Vagina (tissue), 2 donors: Measurements from ENCODE around the gene GPR158. TPM values are rescaled to one million over a fixed set of nuclear protein-coding genes. Genes with fewer than 3 reads are reported as not detected.

Experiments
- DNase-seq, 2 donors: peaks; one replicate each; pipeline ENCODE4 v3.0.0-alpha.2; 2017; ENCODE audit errors: extremely low spot score in 2 of 2
- H3K27ac ChIP-seq: fragments of 200-600 bp; sonication (generic); one replicate; pipeline ENCODE4 v1.5.1; 2019
- H3K27me3 ChIP-seq: fragments of 200-600 bp; sonication (generic); one replicate; pipeline ENCODE4 v1.5.1; 2019
- H3K36me3 ChIP-seq, 2 donors: fragments of 200-600 bp; sonication (generic); one replicate each; pipeline ENCODE4 v1.5.1; 2017 to 2019
- H3K4me1 ChIP-seq: fragments of 200-600 bp; sonication (generic); one replicate; pipeline ENCODE4 v1.5.1; 2019
- H3K4me3 ChIP-seq, 2 donors: fragments of 200-600 bp; sonication (generic); 1 replicate in 1 of 2; 2 replicates in 1 of 2; pipeline ENCODE4 v1.5.1; 2016 to 2019
- H3K9me3 ChIP-seq: fragments of 200-600 bp; sonication (generic); one replicate; pipeline ENCODE4 v1.5.1; 2019
- POLR2A ChIP-seq, 2 donors: fragments of 450-650 bp; IDR thresholded peaks; one replicate each; pipeline ENCODE4 v1.6.1; 2017; ENCODE audit warnings: antibody characterized with exemption in 2 of 2, mild to moderate bottlenecking in 2 of 2, moderate library complexity in 2 of 2
- POLR2AphosphoS5 ChIP-seq, 2 donors: sonication (generic); formaldehyde crosslinking; IDR thresholded peaks; one replicate each; pipeline ENCODE4 v1.9.0; 2017; ENCODE audit warnings: antibody characterized with exemption in 2 of 2, mild to moderate bottlenecking in 2 of 2, low read depth in 1 of 2; ENCODE audit not compliant: insufficient read depth in 1 of 2
- intact Hi-C: fragments of 100-400 bp; cut with DNase I; formaldehyde crosslinking; loops from one replicate; pipeline ENCODE4 v1.15.1; 2023
- total RNA-seq: library from RNA; depleted of rRNA; stranded (reverse); fragments of >200 nt; gene quantifications from one replicate; pipeline ENCODE4 v1.2.3, GENCODE V29; 2016
- TF ChIP-seq, protein P1 (sequence below), 3 experiments: fragments of 450-650 bp in 2 of 3; fragments of 200-600 bp in 1 of 3; sonication (generic) in 1 of 3; IDR thresholded peaks; one replicate each; pipeline ENCODE4 v1.5.1; 2017 to 2019; ENCODE audit warnings: antibody characterized with exemption in 3 of 3, mild to moderate bottlenecking in 2 of 3, moderate library complexity in 2 of 3

The GPR158 gene
- total RNA-seq, 1 donor from 2014 or later = 0.49 TPM

DNA sequence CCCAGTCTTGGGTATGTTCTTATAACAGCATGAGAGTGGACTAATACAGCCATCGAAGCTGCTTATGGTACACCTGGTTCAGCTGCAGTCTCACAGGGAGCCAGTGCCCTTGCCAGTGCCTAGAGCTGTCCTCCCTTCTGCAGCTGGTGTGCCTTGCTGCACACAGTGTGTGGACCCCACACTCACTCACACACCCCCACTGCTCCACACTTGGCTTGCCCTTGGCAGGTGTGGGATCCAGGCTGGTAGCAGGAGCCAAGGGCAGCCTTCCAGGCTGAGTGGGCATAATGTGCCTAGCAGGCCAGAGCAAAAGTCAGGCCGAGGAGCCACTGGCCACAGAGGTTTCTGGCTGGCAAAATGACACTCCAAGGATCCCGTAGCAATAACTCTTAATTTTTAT, 217.3 kb downstream of the GPR158 start:
- DNase-seq = no peak
- H3K27ac ChIP-seq = no peak overlapping the region

DNA sequence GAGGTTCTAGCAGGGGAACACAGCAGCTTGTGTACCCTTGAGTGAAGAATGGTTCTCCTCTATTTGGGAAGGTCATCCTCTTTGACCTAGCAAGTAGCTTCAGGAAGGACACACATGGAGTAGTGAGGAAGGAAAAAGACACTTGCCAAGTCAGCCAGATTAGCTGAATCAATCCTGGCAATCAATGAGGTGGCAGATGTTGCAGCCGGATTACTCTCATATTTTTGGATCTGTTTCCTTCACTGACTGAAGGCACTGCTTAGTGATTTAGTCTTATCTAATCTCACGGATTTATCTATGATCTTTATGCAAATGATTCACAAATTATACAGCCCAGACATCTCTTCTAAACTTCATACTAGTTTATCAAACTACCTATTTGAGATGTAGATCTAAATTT, 218.8 kb downstream of the GPR158 start:
- no peaks in the 10 kb centered on the region for H3K4me1 ChIP-seq
- DNase-seq = no peak
- no peaks in the 10 kb centered on the region for H3K9me3 ChIP-seq
- TF ChIP-seq POLR2A (IDR thresholded peaks at IDR 0.05) (no peak), POLR2AphosphoS5 (IDR thresholded peaks at IDR 0.05; ENCODE audit: insufficient read depth in 1 of 2, low read depth in 1 of 2) (no peak)
- TF ChIP-seq, protein P1, sequence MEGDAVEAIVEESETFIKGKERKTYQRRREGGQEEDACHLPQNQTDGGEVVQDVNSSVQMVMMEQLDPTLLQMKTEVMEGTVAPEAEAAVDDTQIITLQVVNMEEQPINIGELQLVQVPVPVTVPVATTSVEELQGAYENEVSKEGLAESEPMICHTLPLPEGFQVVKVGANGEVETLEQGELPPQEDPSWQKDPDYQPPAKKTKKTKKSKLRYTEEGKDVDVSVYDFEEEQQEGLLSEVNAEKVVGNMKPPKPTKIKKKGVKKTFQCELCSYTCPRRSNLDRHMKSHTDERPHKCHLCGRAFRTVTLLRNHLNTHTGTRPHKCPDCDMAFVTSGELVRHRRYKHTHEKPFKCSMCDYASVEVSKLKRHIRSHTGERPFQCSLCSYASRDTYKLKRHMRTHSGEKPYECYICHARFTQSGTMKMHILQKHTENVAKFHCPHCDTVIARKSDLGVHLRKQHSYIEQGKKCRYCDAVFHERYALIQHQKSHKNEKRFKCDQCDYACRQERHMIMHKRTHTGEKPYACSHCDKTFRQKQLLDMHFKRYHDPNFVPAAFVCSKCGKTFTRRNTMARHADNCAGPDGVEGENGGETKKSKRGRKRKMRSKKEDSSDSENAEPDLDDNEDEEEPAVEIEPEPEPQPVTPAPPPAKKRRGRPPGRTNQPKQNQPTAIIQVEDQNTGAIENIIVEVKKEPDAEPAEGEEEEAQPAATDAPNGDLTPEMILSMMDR (IDR thresholded peaks at IDR 0.05) = no peak
- intact Hi-C loops = no loop called here
- H3K4me3 ChIP-seq = no peak overlapping the region
- H3K27ac ChIP-seq = no peak overlapping the region
- H3K27me3 ChIP-seq = no peaks in the 10 kb centered on the region
- H3K36me3 ChIP-seq = no peaks in the 10 kb centered on the region

More for the DNA sequence above, 217.3 kb downstream of the GPR158 start:
- TF ChIP-seq POLR2AphosphoS5 (IDR thresholded peaks at IDR 0.05; ENCODE audit: insufficient read depth in 1 of 2, low read depth in 1 of 2) (no peak), POLR2A (IDR thresholded peaks at IDR 0.05) (no peak)
- TF ChIP-seq, protein P1 (IDR thresholded peaks at IDR 0.05) = no peak
- Histone ChIP-seq H3K27me3 (no peaks in the 10 kb centered on the region), H3K9me3 (no peaks in the 10 kb centered on the region), H3K4me1 (no peaks in the 10 kb centered on the region), H3K4me3 (no peak overlapping the region), H3K36me3 (no peaks in the 10 kb centered on the region)
- intact Hi-C loops = no loop called here

DNA sequence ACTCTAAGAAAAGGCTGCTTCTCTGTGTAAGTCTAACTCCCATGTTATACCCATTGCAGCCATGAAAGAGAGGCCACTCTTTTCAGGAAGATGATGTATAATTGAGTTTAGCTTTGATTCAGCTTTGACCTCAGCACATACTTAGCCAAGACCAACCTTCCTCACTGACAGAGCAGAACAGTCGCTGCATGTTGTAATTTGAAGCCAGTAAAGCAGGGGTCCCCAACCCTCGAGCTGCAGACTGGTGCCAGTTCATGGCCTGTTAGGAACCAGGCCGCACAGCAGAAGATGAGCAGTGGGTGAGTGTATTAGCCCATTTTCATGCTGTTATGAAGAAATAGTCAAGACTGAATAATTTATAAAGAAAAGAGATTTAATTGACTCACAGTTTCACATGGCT, 223.9 kb downstream of the GPR158 start:
- Histone ChIP-seq H3K36me3 (no peaks in the 10 kb centered on the region), H3K4me1 (no peaks in the 10 kb centered on the region), H3K27me3 (no peaks in the 10 kb centered on the region), H3K4me3 (no peak overlapping the region), H3K9me3 (no peaks in the 10 kb centered on the region), H3K27ac (no peak overlapping the region)
- intact Hi-C loops = no loop called here
- TF ChIP-seq POLR2AphosphoS5 (IDR thresholded peaks at IDR 0.05; ENCODE audit: insufficient read depth in 1 of 2, low read depth in 1 of 2) (no peak), POLR2A (IDR thresholded peaks at IDR 0.05) (no peak)
- TF ChIP-seq, protein P1 (IDR thresholded peaks at IDR 0.05) = no peak
- no peak for DNase-seq

DNA sequence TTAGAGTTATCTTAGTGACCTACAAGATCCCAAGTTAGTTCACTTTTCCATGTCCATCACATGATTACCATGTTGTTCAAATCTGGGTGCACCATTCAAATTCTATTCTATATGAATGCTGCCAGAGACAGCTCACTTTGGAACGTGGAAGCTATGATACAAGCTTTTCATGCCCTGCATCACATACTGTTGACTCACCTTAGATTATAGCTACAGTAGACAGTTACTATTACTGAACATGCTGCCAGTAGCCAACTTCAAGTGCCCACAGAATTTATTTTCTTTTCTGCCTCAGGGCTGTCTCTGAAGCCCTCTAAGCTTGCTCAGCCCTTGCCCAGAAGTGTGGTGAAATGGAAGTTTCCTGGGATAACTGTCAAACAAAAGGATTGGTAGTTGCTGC, 231.1 kb downstream of the GPR158 start:
- Histone ChIP-seq H3K27me3 (no peaks in the 10 kb centered on the region), H3K4me3 (no peak overlapping the region), H3K36me3 (no peaks in the 10 kb centered on the region), H3K4me1 (no peaks in the 10 kb centered on the region), H3K9me3 (no peaks in the 10 kb centered on the region), H3K27ac (no peak overlapping the region)
- intact Hi-C loops = no loop called here
- DNase-seq = no peak
- TF ChIP-seq, protein P1 (IDR thresholded peaks at IDR 0.05) = no peak
- TF ChIP-seq POLR2A (IDR thresholded peaks at IDR 0.05) = no peak
- TF ChIP-seq POLR2AphosphoS5 (IDR thresholded peaks at IDR 0.05; ENCODE audit: insufficient read depth in 1 of 2, low read depth in 1 of 2) = no peak

DNA sequence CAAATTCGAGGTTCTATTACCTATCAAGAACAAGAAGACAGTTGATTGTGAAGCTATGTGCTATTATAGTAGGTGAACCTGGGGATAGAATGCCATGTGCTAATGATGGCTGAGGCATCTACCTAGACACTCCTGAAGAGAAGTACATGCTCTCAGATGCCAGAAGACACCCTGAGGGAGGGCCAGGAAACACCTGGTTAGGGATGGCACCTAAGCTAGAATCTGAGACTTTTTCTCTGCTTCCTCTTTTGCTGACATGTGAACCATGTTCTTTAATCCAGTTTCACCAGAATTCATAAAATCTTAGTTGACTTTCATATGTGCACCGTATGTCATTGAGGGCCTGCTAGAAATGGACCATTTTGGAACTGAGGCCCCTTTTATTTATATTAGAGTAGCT, 242.8 kb downstream of the GPR158 start:
- Histone ChIP-seq H3K9me3 (no peaks in the 10 kb centered on the region), H3K4me1 (no peaks in the 10 kb centered on the region), H3K27me3 (no peaks in the 10 kb centered on the region), H3K36me3 (no peaks in the 10 kb centered on the region), H3K4me3 (no peak overlapping the region), H3K27ac (no peak overlapping the region)
- TF ChIP-seq POLR2AphosphoS5 (IDR thresholded peaks at IDR 0.05; ENCODE audit: insufficient read depth in 1 of 2, low read depth in 1 of 2) (no peak), POLR2A (IDR thresholded peaks at IDR 0.05) (no peak)
- TF ChIP-seq, protein P1 (IDR thresholded peaks at IDR 0.05) = no peak
- intact Hi-C loops = no loop called here
- DNase-seq = no peak
